Loucy (cell line): Measurements from ENCODE around the gene RNPC3.

Experiments
- EZH2phosphoT487 ChIP-seq: fragments of 200-600 bp; IDR thresholded peaks from 2 replicates; pipeline ENCODE4 v1.6.1; 2018; ENCODE audit warnings: antibody characterized with exemption, mild to moderate bottlenecking, moderate library complexity, borderline replicate concordance
- TF ChIP-seq, protein P1 (sequence below): fragments of 200-600 bp; sonication (generic); conservative IDR thresholded peaks from 2 replicates; pipeline ENCODE4 v1.5.1; 2014; ENCODE audit warnings: mild to moderate bottlenecking, antibody characterized with exemption, low read length

- TF ChIP-seq, protein P1, sequence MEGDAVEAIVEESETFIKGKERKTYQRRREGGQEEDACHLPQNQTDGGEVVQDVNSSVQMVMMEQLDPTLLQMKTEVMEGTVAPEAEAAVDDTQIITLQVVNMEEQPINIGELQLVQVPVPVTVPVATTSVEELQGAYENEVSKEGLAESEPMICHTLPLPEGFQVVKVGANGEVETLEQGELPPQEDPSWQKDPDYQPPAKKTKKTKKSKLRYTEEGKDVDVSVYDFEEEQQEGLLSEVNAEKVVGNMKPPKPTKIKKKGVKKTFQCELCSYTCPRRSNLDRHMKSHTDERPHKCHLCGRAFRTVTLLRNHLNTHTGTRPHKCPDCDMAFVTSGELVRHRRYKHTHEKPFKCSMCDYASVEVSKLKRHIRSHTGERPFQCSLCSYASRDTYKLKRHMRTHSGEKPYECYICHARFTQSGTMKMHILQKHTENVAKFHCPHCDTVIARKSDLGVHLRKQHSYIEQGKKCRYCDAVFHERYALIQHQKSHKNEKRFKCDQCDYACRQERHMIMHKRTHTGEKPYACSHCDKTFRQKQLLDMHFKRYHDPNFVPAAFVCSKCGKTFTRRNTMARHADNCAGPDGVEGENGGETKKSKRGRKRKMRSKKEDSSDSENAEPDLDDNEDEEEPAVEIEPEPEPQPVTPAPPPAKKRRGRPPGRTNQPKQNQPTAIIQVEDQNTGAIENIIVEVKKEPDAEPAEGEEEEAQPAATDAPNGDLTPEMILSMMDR, result no peak
- no peak for TF ChIP-seq EZH2phosphoT487
Measured at GRCh38 chr1:103489935-103490334, 35.6 kb upstream of the RNPC3 start.
